ENCODE data around the gene PDE4B.

GRCh38 chr1:66152034-66152433 lies 359.3 kb downstream of the PDE4B start:
- TF ChIP-seq SP1 (IDR thresholded peaks at IDR 0.05) (no peak), SP1 (CRISPR knock-in tag; IDR thresholded peaks at IDR 0.05) (no peak), MTA1 (CRISPR knock-in tag; IDR thresholded peaks at IDR 0.05; ENCODE audit: borderline replicate concordance) (no peak), FOXK1 (CRISPR knock-in tag; IDR thresholded peaks at IDR 0.05; ENCODE audit: borderline replicate concordance, low read depth) (no peak), CTCF (CRISPR knock-in tag; IDR thresholded peaks at IDR 0.05) (no peak), HOXA3 (CRISPR knock-in tag; IDR thresholded peaks at IDR 0.05) (no peak), IRF1 (CRISPR knock-in tag; IDR thresholded peaks at IDR 0.05; ENCODE audit: low read depth) (no peak), CBFB (CRISPR knock-in tag; IDR thresholded peaks at IDR 0.05) (no peak), ZNF138 (CRISPR knock-in tag; IDR thresholded peaks at IDR 0.05; ENCODE audit: low read depth) (no peak), DNMT3B (CRISPR knock-in tag; conservative IDR thresholded peaks at IDR 0.05) (no peak), ZNF784 (CRISPR knock-in tag; IDR thresholded peaks at IDR 0.05; ENCODE audit: borderline replicate concordance) (no peak)

Measured in HepG2 (cell line).